AML-193 (cell line): ENCODE measurements around the gene SMYD2.

ENCODE experiments used
- DNase-seq, 2 experiments: peaks; one replicate each; lab custom pipeline; 2025; lab: John Stamatoyannopoulos, UW

SMYD2 gene

DNA sequence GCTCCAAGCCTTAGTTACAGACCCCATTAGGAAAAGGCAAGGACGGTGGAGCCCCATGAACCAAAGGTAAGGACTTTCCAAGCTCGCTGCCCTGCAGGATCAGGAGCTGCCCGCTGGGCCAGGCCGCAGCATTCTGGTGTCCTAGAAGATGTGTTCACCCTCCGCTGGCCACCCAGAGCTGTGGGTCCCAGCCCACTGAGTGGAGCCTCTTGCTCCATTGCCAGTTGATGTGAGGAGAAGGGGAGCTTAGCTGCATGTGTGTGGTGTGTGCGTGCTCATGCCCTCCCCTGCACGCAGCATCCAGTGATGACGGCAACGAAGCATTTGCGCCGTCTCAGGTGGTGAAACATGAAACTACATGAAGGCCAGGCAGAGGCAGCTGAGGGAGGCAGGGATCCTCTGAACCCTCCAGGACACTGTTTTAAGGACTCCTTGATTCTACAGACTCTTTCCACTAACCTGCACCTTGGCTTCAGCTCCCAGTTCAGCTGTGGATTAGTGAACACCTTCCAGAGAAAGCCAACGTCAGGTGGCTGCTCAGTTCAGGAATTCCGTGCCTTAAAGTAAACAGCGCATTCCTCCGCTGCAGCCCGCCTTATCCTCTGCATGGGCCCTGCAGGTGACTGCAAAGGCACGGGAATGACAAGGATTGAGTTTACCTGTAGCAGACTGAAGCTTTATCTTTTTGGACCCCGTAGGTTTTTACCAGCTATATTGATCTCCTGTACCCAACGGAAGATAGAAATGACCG lies 48.7 kb downstream of the SMYD2 start:
- no peak for DNase-seq

DNA sequence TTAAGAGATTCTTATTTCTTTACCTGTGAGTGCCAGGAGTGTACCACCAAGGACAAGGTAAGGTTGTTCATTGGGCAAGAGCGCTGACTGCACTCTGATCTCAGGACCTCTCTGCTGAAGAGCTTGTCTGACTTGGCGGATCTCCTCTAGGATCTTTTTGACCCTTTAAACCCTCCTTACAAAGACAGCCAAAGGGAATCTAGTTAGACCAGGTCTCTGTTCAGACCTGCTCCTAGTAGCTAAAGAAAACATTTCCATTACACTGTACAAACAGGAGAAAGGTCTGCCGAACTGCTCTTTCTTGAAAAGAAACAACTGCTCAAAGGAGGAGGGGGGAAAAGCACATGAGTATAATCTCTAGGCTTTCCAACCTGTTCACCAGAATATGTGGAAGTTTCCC lies 49.3 kb downstream of the SMYD2 start:
- no peak for DNase-seq

DNA sequence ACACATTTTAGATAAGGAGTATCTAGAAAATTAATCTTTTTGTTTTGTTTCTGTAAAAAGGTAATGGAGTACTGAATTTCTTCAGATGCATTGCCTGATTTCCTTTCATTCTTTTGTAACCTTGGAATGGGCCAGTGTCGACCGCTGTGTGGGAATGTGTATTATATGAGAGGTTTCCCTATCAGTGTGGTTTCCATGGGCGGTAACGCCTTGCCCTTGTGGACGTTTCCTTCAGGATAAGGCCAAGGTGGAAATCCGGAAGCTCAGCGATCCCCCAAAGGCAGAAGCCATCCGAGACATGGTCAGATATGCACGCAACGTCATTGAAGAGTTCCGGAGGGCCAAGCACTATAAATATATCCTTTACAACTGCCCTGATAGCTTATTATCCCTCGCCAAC lies 49.8 kb downstream of the SMYD2 start:
- no peak for DNase-seq

DNA sequence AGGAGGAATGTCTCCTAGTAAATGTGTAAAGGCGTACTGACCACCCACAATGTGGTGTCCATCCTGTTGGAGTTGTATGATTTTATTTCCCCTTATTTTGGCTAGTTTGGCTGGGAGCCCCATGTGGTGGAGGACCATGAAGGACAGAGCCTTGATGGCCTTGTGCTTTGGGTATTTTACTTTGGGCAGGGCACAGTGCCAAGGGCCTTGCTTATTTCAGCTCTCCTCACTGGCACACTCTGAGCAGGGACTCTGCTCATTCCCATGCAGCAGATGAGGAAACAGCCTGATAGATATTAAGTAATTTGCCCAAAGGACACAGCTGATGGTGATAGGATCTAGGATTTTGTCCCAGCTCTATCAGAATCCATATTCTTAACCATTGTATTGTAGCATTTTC lies 50.2 kb downstream of the SMYD2 start:
- no peak for DNase-seq

DNA sequence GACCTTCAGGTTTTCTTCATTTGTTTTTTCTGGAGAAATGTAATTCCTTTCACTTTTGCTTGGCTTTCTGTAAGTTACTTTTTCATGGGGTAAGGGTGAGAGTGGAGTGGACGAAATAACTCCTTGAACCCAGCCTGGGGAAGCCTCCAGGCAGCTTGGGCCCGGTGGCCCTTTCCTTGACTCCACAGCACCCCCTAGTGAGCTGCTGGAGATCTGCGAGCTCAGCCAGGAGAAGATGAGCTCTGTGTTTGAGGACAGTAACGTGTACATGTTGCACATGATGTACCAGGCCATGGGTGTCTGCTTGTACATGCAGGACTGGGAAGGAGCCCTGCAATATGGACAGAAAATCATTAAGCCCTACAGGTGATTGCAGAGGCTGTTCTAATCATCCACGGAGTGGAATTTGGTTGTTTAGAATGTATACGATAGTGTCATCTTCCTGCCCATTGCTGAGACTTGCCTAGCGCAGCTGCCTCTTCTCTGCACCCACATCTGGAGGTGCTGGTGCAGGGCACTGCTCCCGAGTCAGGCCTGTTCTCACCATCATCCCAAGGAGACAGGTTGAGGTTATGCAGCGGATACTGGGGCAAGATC lies 51.0 kb downstream of the SMYD2 start:
- DNase-seq = peak; percentile 41 to 52

DNA sequence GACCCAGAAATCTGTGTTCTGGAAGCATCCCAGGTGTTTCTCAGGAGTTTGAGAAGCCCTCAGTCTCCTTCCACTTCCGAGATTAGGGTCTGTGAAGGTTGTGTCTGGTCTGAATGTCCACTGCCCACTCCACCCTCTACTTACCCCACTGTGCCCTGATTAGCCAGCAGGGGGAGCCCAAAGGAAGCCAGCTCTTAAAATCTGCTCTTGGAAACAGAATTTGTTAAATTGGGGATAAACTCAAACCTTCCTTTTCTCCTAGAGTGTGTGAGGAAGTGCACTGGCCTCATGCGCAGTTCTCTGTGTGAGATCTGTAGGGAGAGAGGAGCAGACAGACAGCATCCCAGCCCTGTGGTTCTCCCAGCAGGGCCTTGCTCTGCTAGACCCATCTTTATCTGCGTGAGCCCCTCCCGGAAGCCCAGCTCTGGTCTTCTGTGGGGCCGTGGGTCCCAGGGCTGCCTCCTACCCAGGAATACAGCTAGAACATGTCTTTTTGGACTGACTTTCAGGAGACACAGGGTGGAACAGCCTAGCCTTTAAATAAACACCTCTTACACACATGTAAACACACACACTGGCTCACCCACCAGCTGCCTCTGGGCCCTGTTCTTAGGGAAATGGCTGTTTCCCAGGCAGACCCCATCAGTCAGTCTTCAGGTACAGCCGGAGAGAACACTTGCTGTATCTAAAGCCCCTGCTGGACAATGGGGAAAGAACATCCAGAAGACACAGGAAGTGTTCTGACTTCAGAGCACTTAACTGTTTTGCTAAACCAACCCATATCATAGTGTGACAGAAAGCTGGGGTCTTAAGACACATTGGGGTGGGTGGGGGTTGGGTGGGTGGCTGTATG lies 52.2 kb downstream of the SMYD2 start:
- DNase-seq = peak; percentile 14 to 26

DNA sequence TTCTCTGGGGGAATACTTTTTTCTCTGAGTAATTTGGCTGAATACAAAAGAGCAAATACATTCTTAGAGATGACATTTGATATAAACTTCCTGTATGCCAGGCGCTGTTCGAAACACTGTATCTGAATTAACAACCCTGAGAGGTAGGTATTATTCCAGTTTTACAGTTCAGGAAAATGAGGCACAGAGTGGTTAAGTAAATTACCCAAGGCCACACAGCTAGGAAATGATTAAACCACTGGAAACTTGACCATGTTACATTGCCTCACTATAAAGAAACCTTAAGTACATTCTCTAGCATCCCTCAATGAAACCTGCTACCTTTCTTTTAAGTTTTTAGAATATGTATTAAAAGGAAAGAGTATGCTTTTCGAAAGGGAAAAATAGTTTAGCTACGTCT lies 54.6 kb downstream of the SMYD2 start:
- DNase-seq = no peak

DNA sequence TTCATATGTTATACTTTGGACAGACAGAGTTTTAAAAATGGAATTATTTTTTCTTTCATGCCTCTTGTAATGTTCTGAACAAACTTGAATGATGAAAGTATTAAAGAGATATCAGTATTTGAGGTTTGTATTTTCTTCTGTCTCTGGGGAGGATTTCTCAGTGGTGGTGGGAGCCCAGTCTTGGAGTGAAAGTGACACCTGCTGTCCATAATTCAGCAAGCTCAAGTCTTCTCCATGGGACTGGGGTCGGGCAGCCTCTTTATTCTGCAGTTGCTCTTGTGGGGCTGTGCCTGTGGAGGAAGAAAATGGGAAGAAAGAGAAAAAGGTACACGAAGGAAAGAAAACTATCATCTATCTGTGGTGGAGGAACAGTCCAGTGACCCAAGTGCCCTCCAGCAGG lies 56.1 kb downstream of the SMYD2 start:
- no peak for DNase-seq

DNA sequence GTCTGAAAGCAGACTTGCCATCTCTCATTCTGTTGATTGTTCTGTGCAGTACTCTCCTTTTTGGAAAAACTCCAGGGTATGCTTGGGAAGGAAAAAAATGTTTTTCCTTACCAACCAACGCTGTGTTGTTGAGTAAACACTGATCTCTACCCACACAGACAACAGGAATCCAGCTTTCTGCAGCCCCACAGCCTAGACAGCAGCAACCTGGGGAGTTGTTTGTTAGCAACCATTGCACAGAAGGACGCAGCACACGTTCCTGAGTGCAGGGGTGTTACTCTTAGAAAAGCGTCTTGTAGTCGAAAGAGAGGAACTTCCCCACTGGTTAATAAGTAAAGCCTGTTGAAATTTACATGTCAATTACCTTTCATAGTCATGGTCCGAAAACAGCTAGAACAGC lies 56.6 kb downstream of the SMYD2 start:
- no peak for DNase-seq

DNA sequence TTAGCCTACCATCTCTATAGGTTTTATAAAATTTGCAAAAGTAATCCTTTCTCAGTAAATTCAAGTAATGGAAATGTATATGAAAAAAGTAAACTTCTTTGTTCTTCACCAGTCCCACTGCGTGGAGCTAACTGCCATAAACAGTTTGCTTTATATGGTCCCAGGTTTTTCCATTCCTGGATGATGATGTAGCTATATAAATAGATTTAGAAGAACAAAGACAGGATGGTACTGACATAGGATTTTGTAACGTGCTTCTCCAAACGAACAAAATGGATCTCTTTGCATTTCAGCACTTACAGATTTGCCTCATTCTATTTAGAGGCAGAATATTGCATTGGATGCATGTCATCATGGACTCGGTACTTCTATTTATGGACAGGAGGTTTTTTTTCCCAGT lies 57.3 kb downstream of the SMYD2 start:
- no peak for DNase-seq

DNA sequence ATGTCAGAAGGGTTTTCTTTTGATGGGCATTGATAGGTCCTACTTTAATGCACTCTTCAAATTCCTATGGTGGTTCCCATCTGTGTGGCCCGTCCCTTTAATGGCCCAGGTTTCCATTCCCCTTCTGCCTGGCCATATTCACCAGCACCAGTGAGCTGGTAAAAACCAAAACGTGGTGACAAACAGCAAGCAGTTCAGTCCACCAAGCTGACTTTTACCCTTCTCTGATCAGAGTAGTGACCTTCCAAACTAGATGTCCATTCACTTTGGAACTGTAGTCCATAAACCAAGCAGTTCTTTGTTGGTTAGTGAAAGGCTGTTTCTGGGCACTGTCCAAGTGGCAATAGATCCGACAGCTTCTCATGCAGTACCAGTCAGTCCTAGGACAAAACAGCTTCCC lies 60.5 kb downstream of the SMYD2 start:
- no peak for DNase-seq

DNA sequence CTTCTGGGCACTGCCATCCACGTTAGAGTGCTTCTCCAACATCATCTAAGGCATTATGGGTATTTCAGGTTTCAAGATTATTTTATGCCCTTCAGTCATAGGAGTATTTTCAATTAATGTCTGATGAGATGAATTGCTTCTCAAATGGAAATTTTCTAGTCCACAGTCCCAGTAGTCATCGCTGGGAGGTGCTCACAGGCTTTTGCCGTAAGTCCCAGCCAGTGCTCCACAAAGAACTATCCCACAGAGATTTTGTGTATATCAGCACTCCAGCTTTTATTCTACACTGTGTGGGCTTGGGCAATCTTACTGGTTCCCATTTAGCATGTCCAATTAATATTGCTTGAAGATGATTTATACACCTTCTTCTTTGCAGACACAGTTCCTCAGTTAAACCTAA lies 61.0 kb downstream of the SMYD2 start:
- DNase-seq = no peak

DNA sequence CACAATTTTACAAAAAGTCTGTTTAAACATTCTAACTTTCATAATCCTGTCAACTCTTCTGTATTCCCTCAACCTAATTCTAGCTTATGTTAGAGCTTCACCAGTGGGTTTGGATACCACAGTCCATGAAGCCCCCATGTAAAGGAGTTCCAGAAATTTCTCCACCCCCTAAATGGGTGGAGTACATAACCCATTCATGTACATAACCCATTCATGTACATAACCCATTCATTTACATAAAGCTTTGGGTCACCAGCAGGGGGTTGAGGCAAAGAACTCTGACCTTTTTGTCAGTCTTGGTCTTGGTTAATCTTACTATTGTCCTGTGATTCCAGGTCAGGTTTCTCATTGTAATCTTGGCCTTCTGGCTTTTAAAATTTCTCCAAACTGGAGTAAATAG lies 61.6 kb downstream of the SMYD2 start:
- no peak for DNase-seq

DNA sequence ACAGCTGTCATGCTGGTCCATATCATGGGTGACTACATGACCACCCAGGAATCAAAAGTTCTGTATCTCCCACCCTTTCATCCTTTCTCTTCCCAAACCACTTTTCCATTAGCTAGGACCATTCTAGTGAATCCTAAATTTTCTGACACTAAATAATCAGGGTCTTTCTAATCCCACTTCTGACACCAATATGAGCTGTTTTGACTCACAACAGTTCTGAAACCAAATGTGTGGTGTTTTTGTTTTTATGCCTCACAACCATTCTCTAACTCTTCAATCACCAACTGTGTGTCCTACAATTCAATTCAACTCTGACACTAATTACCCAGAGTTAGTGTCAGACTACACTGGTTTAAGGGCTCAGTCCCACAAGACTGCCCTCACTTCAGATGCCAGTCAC lies 63.9 kb downstream of the SMYD2 start:
- no peak for DNase-seq

DNA sequence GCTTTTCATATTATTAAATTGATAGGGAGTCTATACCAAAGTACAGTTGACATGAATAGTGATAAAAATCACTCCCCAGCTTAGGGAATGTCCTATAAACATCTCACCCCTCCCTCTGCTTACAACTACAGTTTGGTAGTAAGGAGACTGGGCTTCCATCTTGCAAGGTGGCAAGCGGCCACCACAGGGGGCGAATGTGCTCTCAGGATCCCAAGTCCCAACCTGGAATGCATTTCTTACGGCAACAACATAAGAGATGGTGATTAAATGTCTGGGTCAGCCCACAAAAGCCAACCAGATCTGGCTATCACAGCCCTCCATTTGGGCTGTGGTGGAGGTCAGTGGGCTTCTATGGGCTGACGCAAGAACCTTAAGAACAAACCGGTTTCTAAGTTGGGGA lies 68.0 kb downstream of the SMYD2 start:
- no peak for DNase-seq

DNA sequence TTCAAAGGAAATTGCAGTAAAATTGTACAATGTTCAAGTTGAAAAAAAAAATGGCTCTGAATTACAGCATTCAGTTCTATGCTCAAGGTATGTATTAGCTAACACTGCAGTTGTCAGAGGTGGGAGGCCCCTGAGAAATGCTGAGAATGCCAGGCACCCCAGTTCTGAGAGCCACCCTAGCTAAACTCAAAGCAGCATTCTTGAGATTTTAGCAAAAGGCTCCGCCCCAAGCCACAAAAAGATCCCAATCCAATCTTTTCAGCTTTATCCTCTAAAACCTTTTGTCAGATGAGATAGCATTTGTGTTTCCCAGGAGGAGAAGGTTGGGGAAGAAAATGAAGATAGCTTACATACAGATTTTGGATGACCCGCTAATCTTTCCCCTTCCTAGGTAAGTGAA lies 68.8 kb downstream of the SMYD2 start:
- no peak for DNase-seq

DNA sequence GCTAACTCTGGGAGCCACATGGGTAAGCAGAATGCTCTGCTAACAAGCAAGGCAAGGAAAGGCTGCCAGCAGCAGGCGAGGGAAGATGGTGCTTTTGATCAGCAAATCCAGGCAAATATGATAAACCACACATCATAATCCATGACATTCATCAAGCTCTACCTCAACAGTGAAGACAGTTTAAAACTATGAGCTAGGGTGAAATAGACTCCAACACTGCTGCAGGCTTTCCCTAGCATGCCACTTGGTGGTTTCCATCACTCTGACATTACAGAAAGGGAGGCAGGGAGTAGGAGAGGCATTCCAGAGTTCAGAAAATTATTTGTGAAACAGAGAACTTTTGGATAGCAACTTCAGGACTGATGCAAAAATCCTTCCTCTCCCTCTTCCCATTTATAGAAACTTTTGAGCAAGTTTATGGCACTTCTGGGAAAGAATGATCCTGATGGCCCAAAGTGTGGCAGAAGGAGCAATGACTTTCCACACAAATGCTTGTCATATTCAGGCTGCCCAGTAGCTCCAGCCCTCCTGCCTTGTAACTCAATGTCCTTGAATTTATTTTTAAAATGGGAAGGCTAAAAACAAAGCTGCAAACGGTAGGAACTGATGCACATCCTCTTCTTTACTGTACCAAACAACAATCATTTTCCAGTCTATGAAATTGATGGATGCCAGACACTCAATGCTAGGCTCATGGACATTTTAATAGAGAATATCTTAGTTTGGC lies 70.8 kb downstream of the SMYD2 start:
- DNase-seq = no peak

DNA sequence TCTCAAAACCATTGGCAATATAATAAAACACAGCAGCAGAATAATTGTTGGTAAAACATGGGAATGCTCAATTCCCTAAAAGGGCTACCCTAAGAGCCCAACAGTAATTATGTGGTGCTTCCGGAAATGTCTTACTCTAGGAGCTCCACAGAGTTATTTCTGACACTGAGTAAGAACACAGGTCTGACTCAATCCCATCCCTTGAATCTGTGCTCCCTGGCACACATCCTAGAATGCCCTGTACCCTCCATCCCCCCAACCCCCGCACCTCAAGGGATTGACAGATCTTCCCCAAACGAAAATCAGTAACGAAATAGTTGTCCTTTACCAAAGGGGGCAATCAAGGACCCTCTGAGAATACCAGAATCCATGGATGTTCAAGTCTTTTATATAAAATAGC lies 71.9 kb downstream of the SMYD2 start:
- no peak for DNase-seq

DNA sequence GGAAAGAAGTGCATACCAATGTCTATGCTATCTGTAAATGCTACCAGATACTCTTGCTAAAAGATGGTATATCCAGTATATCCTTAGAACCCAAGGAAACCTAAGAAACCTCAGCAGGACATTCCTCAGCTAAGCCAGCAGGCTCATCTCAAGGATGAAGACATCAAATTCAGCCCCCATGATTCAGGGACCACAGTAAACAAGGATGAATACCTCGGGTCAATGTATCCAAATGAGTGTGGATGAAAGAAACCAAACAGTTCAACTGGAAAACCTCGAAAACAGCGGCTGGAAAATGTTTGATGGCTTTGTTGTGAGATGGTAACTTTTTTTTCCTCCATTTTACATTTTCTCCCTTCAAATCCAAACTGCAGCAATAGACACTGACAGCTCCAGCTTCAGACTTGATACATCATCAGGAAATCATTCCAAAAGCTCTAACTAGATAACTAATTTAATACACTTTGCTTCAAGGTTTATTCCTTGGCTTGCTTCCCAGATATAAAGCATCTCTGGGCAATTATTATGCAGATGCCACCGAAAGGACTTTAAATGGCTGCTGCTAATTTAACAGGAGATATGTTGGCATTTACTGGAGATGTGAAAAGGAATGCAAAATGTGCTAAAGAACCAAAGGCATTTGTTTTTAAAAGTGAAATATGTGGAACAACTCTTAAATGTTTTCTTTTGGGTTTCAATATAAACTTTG lies 73.6 kb downstream of the SMYD2 start:
- no peak for DNase-seq

DNA sequence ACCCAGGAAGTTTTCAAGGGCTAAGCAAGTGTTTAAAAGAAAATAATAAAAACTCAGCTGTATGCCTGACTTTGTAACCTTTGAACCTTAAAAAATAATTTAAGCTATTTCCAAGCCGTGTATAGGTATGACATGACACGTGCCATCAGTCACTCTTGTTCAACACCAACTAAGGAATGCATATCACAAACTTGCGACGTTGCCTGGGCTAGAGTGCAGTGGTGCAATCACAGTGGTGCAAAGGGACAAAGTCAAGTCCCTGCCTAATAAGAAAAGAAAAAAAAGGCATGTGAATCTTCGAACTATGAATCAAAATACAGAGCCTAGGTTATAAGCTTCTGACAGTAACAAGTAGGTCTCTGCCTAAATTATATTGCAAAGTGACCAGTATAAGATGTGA lies 79.2 kb downstream of the SMYD2 start:
- DNase-seq = no peak

DNA sequence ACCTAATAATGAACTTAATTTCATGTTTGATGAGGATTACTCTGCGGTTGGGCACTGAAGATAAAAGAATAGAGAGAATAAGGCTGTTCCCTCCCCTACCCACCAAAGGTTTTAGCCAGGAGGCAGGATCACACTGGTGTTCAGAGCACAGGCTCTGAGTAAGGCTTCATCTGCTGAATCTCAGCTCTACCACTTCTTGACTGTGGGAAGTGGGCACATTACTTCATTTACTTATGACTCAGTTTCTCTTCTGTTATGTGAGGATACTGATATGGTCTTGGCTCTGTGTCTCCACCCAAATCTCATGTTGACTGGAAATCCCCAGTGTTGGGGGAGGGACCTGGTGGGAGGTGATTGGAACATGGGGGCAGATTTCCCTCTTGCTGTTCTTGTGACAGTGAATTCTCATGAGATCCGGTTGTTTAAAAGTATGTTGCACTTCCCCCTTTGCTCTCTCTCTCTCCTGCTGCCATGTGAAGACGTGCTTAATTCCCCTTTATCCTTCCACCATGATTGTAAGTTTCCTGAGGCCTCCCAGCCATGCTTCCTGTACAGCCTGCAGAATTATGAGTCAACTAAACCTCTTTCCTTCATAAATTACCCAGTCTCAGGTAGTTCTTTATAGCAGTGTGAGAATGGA lies 79.7 kb downstream of the SMYD2 start:
- no peak for DNase-seq
